Keratinocyte (primary cell): ENCODE results near the gene TBC1D14. TPM values are rescaled to one million over a fixed set of nuclear protein-coding genes. Genes with fewer than 3 reads are reported as not detected.

Source experiments
- DNase-seq: peaks from one replicate; pipeline ENCODE4 v3.0.0-alpha.2; 2011; ENCODE audit warnings: low read depth, missing footprints, low spot score
- FAIRE-seq: peaks from 2 replicates; lab custom pipeline; 2011; peaks lifted over from hg19 to GRCh38; lab: Jason Lieb, UNC
- H2AFZ ChIP-seq: 2 replicates; pipeline ENCODE4 v1.6.0; 2012; ENCODE audit warnings: low read length, control low read depth, inconsistent platforms; ENCODE audit not compliant: control insufficient read depth
- H3K27ac ChIP-seq: 2 replicates; pipeline ENCODE4 v1.5.1; 2011; ENCODE audit warnings: low read length; ENCODE audit not compliant: control insufficient read depth, insufficient read depth
- H3K27me3 ChIP-seq: 3 replicates; pipeline ENCODE4 v1.6.0; 2011; ENCODE audit warnings: low read length; ENCODE audit not compliant: control insufficient read depth, insufficient read depth; ENCODE audit errors: extremely low read depth
- H3K36me3 ChIP-seq, 2 experiments: 2 replicates in 1 of 2; 3 replicates in 1 of 2; pipeline ENCODE4 v1.5.1; 2011; ENCODE audit warnings: low read length in 2 of 2, mild to moderate bottlenecking in 1 of 2; ENCODE audit not compliant: control insufficient read depth in 2 of 2, insufficient read depth in 2 of 2; ENCODE audit errors: extremely low read depth in 1 of 2
- H3K4me1 ChIP-seq: 3 replicates; pipeline ENCODE4 v1.5.1; 2011; ENCODE audit warnings: low read length; ENCODE audit not compliant: control insufficient read depth, insufficient read depth; ENCODE audit errors: extremely low read depth
- H3K4me2 ChIP-seq: 3 replicates; pipeline ENCODE4 v1.6.0; 2011; ENCODE audit warnings: low read depth, low read length; ENCODE audit not compliant: control insufficient read depth, insufficient read depth; ENCODE audit errors: extremely low read depth
- H3K4me3 ChIP-seq, 3 experiments: fragments of 200-600 bp in 1 of 3; sonication (generic) in 1 of 3; 2 replicates in 2 of 3; 3 replicates in 1 of 3; pipeline ENCODE4 v1.5.1; 2011 to 2016; ENCODE audit warnings: low read length in 3 of 3, mild to moderate bottlenecking in 3 of 3, control low read depth in 2 of 3, inconsistent platforms in 1 of 3, low read depth in 1 of 3, mixed read lengths in 1 of 3, mixed run types in 1 of 3, moderate library complexity in 1 of 3; ENCODE audit not compliant: control insufficient read depth in 2 of 3, insufficient read depth in 2 of 3; ENCODE audit errors: extremely low read depth in 1 of 3
- H3K79me2 ChIP-seq: 2 replicates; pipeline ENCODE4 v1.6.0; 2012; ENCODE audit warnings: low read length; ENCODE audit not compliant: control insufficient read depth, insufficient read depth
- H3K9ac ChIP-seq: 3 replicates; pipeline ENCODE4 v1.6.0; 2011; ENCODE audit warnings: low read length; ENCODE audit not compliant: control insufficient read depth, insufficient read depth; ENCODE audit errors: extremely low read depth
- H3K9me1 ChIP-seq: 3 replicates; pipeline ENCODE4 v1.6.0; 2011; ENCODE audit warnings: low read length; ENCODE audit not compliant: control insufficient read depth, insufficient read depth; ENCODE audit errors: extremely low read depth
- H3K9me3 ChIP-seq: 2 replicates; pipeline ENCODE4 v1.5.1; 2012; ENCODE audit warnings: low read depth, low read length; ENCODE audit not compliant: control insufficient read depth
- H4K20me1 ChIP-seq: 3 replicates; pipeline ENCODE4 v1.6.0; 2011; ENCODE audit warnings: low read length; ENCODE audit not compliant: control insufficient read depth, insufficient read depth; ENCODE audit errors: extremely low read depth
- CTCF ChIP-seq, 3 experiments: IDR thresholded peaks in 1 of 3; conservative IDR thresholded peaks in 1 of 3; optimal IDR thresholded peaks in 1 of 3; 2 replicates in 2 of 3; 3 replicates in 1 of 3; pipeline versions ENCODE3 to v1.5.1; 2011; ENCODE audit warnings: low read length in 3 of 3, mild to moderate bottlenecking in 3 of 3, moderate library complexity in 2 of 3, control low read depth in 1 of 3, inconsistent platforms in 1 of 3; ENCODE audit not compliant: insufficient read depth in 2 of 3; ENCODE audit errors: extremely low read depth in 1 of 3
- EZH2 ChIP-seq: IDR thresholded peaks from one replicate; pipeline ENCODE4 v1.6.1; 2012; ENCODE audit warnings: inconsistent platforms, mild to moderate bottlenecking, low read length, moderate library complexity
- dilution Hi-C: fragments of 300-500 bp; cut with MboI; formaldehyde crosslinking; loops from one replicate; pipeline ENCODE4 v1.7.0; 2020; ENCODE audit warnings: low sequenced_read_pairs; ENCODE audit not compliant: extremely low pct_ligation_motif_present
- polyA plus RNA-seq, 5 experiments: library from polyadenylated mRNA; depleted of rRNA in 3 of 5; stranded (reverse) in 3 of 5; stranded (forward) in 1 of 5; unstranded in 1 of 5; fragments of >200 nt; gene quantifications; 1 replicate in 1 of 5; 2 replicates in 3 of 5; 3 replicates in 1 of 5; pipeline versions ENCODE4 v1.2.1 to v1.2.3, GENCODE V29; 2011 to 2012; ENCODE audit warnings: missing spikeins in 2 of 5, low read depth in 1 of 5, low replicate concordance in 1 of 5

The TBC1D14 gene
- polyA plus RNA-seq, 1 donor (not counting 4 experiments of a cell fraction or from before 2014, with no cell fraction given) = 55.1 TPM

DNA sequence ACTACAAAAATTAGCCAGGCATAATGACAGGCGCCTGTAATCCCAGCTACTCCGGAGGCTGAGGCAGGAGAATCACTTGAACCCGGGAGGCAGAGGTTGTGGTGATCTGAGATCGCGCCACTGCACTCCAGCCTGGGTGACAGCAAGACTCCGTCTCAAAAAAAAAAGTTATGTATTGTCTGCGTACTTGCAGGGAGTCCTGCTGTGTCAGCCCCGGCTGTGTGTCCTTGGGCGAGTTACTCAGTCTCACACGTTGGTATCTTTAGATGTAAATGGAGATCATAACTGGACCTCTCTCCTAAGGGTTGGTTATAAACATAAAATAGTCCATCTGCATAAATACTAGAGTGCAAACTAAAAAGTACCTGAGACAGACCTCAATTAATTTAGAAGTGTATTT lies 22.7 kb upstream of the TBC1D14 start:
- dilution Hi-C loops = no loop called here
- no peaks in the 10 kb centered on the region for H3K27me3 ChIP-seq

DNA sequence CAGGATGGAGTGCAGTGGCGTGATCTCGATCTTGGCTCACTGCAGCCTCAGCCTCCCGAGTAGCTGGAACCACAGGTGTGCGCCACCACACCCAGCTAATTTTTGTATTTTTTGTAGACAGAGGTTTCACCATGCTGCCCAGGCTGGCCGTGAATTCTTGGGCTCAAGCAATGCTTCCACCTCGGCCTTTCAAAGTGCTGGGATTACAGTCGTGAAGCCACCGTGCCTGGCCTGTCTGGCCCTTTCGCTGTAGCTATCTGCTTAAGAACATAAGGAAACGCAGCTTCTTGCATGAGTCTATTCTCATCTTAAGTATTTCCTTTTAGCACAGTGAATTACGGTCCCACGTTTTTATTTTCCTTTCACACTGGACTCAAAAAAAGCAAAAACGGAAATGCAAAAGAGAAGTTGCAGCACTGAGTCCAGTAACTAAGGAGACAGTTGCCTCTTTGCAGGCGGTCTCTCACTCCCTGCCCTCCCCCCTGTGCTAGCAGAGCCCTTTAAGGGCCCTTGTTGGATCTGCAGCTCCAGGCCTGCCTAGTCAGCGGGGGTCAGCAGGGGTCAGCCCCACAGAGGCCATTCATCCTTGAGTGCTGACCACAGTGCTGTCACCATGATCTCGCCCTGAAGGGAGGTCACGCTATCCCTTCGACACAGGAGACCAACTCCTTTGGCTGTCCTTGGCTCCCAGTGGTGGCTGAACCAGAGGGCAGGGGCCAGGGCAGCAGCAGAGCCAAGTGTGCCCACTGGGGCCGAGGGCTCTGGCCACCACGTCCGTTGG lies 21.8 kb upstream of the TBC1D14 start:
- Histone ChIP-seq H3K9me3 (no peaks in the 10 kb centered on the region), H3K27me3 (no peaks in the 10 kb centered on the region), H3K4me3 (no peak overlapping the region), H3K27ac (no peak overlapping the region), H4K20me1 (peaks cover 2% of the 10 kb centered on the region), H3K9ac (no peak overlapping the region), H3K79me2 (no peaks in the 10 kb centered on the region), H2AFZ (no peak overlapping the region), H3K4me1 (peaks cover 8% of the 10 kb centered on the region), H3K36me3 (peaks cover 0 to 3% of the 10 kb centered on the region in 2 experiments), H3K4me2 (no peak overlapping the region), H3K9me1 (no peaks in the 10 kb centered on the region)
- no peak for DNase-seq
- no peak for FAIRE-seq
- dilution Hi-C loops = no loop called here
- no peak for TF ChIP-seq CTCF (optimal IDR thresholded peaks at IDR 0.05 in 1 of 3, IDR thresholded peaks at IDR 0.05 in 1 of 3, conservative IDR thresholded peaks at IDR 0.05 in 1 of 3; ENCODE audit: extremely low read depth in 1 of 3, insufficient read depth in 2 of 3, low read length in 3 of 3)
- no peak for TF ChIP-seq EZH2

More for the DNA sequence above, 22.7 kb upstream of the TBC1D14 start:
- Histone ChIP-seq H3K9me1 (no peaks in the 10 kb centered on the region), H3K79me2 (no peaks in the 10 kb centered on the region), H3K4me3 (no peak overlapping the region), H3K4me1 (no peaks in the 10 kb centered on the region), H3K4me2 (no peak overlapping the region), H3K9me3 (no peaks in the 10 kb centered on the region), H3K27ac (no peak overlapping the region), H3K36me3 (peaks cover 3 to 4% of the 10 kb centered on the region in 2 experiments), H2AFZ (no peak overlapping the region), H3K9ac (no peak overlapping the region), H4K20me1 (peaks cover 2% of the 10 kb centered on the region)
- TF ChIP-seq EZH2 = no peak
- no peak for TF ChIP-seq CTCF (optimal IDR thresholded peaks at IDR 0.05 in 1 of 3, IDR thresholded peaks at IDR 0.05 in 1 of 3, conservative IDR thresholded peaks at IDR 0.05 in 1 of 3; ENCODE audit: extremely low read depth in 1 of 3, insufficient read depth in 2 of 3, low read length in 3 of 3)
- FAIRE-seq = no peak
- DNase-seq = no peak
